ENCODE results near the gene TBX3.

The TBX3 gene

GRCh38 chr12:114679452-114679875 lies 4.5 kb downstream of the TBX3 start:
- no peak overlapping the region for H3K27ac ChIP-seq
- H2AFZ ChIP-seq = no peak overlapping the region
- H3K27me3 ChIP-seq (ENCODE audit: control insufficient read depth, insufficient read depth, low read length) = peaks cover 14% of the 10 kb centered on the region
- H3K4me3 ChIP-seq (ENCODE audit: low read depth, low read length) = no peak overlapping the region
- H3K4me2 ChIP-seq (ENCODE audit: low read length) = no peak overlapping the region
- H3K36me3 ChIP-seq (ENCODE audit: control insufficient read depth, insufficient read depth, low read length) = no peaks in the 10 kb centered on the region
- TF ChIP-seq, protein P1, sequence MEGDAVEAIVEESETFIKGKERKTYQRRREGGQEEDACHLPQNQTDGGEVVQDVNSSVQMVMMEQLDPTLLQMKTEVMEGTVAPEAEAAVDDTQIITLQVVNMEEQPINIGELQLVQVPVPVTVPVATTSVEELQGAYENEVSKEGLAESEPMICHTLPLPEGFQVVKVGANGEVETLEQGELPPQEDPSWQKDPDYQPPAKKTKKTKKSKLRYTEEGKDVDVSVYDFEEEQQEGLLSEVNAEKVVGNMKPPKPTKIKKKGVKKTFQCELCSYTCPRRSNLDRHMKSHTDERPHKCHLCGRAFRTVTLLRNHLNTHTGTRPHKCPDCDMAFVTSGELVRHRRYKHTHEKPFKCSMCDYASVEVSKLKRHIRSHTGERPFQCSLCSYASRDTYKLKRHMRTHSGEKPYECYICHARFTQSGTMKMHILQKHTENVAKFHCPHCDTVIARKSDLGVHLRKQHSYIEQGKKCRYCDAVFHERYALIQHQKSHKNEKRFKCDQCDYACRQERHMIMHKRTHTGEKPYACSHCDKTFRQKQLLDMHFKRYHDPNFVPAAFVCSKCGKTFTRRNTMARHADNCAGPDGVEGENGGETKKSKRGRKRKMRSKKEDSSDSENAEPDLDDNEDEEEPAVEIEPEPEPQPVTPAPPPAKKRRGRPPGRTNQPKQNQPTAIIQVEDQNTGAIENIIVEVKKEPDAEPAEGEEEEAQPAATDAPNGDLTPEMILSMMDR (IDR thresholded peaks at IDR 0.05) = no peak
- H3K4me1 ChIP-seq = no peaks in the 10 kb centered on the region
- H3K79me2 ChIP-seq = no peaks in the 10 kb centered on the region
- no peak overlapping the region for H3K9ac ChIP-seq
- H3K9me3 ChIP-seq (ENCODE audit: control insufficient read depth, low read length) = no peaks in the 10 kb centered on the region

DNA sequence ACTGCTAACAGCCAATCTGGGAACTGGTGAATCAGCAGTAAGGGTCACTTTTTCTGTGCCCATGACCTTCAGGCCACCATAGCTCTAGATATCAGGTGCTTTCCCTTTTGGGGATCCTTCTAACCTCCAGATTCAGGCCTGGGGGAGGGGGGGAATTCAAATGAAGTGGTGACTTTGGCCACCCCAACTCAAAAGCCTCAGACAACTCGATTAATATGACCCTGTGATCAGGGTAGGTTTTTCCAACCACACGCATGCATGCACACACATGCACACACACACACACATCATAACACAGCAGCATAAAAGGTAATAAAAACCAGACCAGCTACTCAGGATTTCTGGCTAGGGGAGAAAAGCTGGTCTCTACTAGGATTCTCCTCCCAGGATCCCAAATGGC lies 5.3 kb downstream of the TBX3 start:
- H2AFZ ChIP-seq = no peak overlapping the region
- TF ChIP-seq, protein P1 (IDR thresholded peaks at IDR 0.05) = no peak
- H3K79me2 ChIP-seq = no peaks in the 10 kb centered on the region
- H3K9ac ChIP-seq = no peak overlapping the region
- no peaks in the 10 kb centered on the region for H3K36me3 ChIP-seq (ENCODE audit: control insufficient read depth, insufficient read depth, low read length)
- H3K27ac ChIP-seq = no peak overlapping the region
- no peaks in the 10 kb centered on the region for H3K4me1 ChIP-seq
- H3K4me2 ChIP-seq (ENCODE audit: low read length) = no peak overlapping the region
- H3K27me3 ChIP-seq (ENCODE audit: control insufficient read depth, insufficient read depth, low read length) = peaks cover 12% of the 10 kb centered on the region
- H3K9me3 ChIP-seq (ENCODE audit: control insufficient read depth, low read length) = no peaks in the 10 kb centered on the region
- no peak overlapping the region for H3K4me3 ChIP-seq (ENCODE audit: low read depth, low read length)

DNA sequence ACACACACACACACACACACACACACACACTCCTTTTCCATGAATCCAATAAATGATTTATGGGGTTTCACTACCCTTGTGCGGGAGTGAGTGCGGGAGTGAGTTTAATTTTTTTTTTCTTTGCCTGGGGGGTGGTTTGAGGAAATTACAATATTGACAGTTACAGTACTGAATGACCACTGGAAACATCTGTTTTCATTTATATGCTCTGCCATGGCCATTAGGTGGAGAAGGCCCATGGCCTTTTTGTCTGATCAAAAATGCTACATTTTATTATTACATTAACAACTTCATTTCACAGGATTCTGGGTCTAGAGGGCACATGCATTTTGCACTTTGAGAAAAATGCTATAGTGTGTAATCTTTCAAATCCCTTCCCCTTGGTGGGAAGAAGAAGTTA lies 5.9 kb downstream of the TBX3 start:
- TF ChIP-seq, protein P1 (IDR thresholded peaks at IDR 0.05) = no peak
- no peaks in the 10 kb centered on the region for H3K36me3 ChIP-seq (ENCODE audit: control insufficient read depth, insufficient read depth, low read length)
- no peaks in the 10 kb centered on the region for H3K4me1 ChIP-seq

GRCh38 chr12:114676142-114676741 lies 7.7 kb downstream of the TBX3 start:
- no peak overlapping the region for H2AFZ ChIP-seq
- H3K4me1 ChIP-seq = no peaks in the 10 kb centered on the region
- H3K36me3 ChIP-seq (ENCODE audit: control insufficient read depth, insufficient read depth, low read length) = no peaks in the 10 kb centered on the region
- H3K27me3 ChIP-seq (ENCODE audit: control insufficient read depth, insufficient read depth, low read length) = peaks cover 4% of the 10 kb centered on the region
- no peak overlapping the region for H3K9ac ChIP-seq
- H3K79me2 ChIP-seq = no peaks in the 10 kb centered on the region
- H3K4me2 ChIP-seq (ENCODE audit: low read length) = no peak overlapping the region
- no peak overlapping the region for H3K4me3 ChIP-seq (ENCODE audit: low read depth, low read length)
- no peaks in the 10 kb centered on the region for H3K9me3 ChIP-seq (ENCODE audit: control insufficient read depth, low read length)
- no peak overlapping the region for H3K27ac ChIP-seq
- TF ChIP-seq, protein P1 (IDR thresholded peaks at IDR 0.05) = no peak

More for the DNA sequence above, 5.9 kb downstream of the TBX3 start:
- Histone ChIP-seq H3K27ac (no peak overlapping the region), H3K4me2 (ENCODE audit: low read length) (no peak overlapping the region), H3K79me2 (no peaks in the 10 kb centered on the region), H3K27me3 (ENCODE audit: control insufficient read depth, insufficient read depth, low read length) (peaks cover 10% of the 10 kb centered on the region), H3K9me3 (ENCODE audit: control insufficient read depth, low read length) (no peaks in the 10 kb centered on the region), H3K4me3 (ENCODE audit: low read depth, low read length) (no peak overlapping the region), H2AFZ (no peak overlapping the region), H3K9ac (no peak overlapping the region)

All from parathyroid adenoma (tissue), 2 donors.